ENCODE measurements around the gene ABCD1.

- TF ChIP-seq CTCF (IDR thresholded peaks at IDR 0.05): no peak
- TF ChIP-seq POLR2A (IDR thresholded peaks at IDR 0.05; ENCODE audit: low read depth): no peak
- TF ChIP-seq POLR2AphosphoS5 (IDR thresholded peaks at IDR 0.05): no peak
Observed at GRCh38 chrX:153731117-153731844, 6.6 kb downstream of the ABCD1 start.

Measured in esophagus muscularis mucosa (tissue), 3 donors.